Mucosa of descending colon (tissue), 3 donors: Measurements from ENCODE around the gene SNX9. TPM values are rescaled to one million over a fixed set of nuclear protein-coding genes. Genes with fewer than 3 reads are reported as not detected.
"Not testable (repeated sequence)": the region's sequence is repeated elsewhere in the genome, so short reads cannot be mapped to it uniquely, and the experiment has no call there.

Experiments
- ATAC-seq: fragments of 200-7000 bp; cut with Tn5 transposase; one replicate; pipeline ENCODE4 v1.9.1; 2020; ENCODE audit warnings: mild to moderate bottlenecking, moderate library complexity
- DNase-seq, 3 donors: peaks; one replicate each; pipeline ENCODE4 v3.0.0-alpha.2; 2020
- H3K36me3 ChIP-seq: fragments of 200-600 bp; one replicate; pipeline ENCODE4 v1.8.0; 2021; ENCODE audit warnings: low read depth, mild to moderate bottlenecking
- H3K4me1 ChIP-seq: fragments of 200-600 bp; one replicate; pipeline ENCODE4 v1.8.0; 2021; ENCODE audit warnings: low read depth, mild to moderate bottlenecking
- H3K4me3 ChIP-seq: fragments of 200-600 bp; one replicate; pipeline ENCODE4 v1.8.0; 2021; ENCODE audit warnings: mild to moderate bottlenecking
- H3K9me3 ChIP-seq: fragments of 200-600 bp; one replicate; pipeline ENCODE4 v1.8.0; 2021; ENCODE audit warnings: mild to moderate bottlenecking
- intact Hi-C, 2 donors: fragments of 100-400 bp; cut with DNase I in 1 of 2; cut with micrococcal nuclease in 1 of 2; formaldehyde crosslinking; loops; one replicate each; pipeline versions ENCODE4 v1.11.0 to v1.11.1; 2022; cut with DNase I, micrococcal nuclease
- total RNA-seq, 3 donors: library from RNA; stranded (reverse); fragmentation: NEBNext Ultra II Directional in 2 of 3; extraction: Animal tissue kit (Norgen Biotek cat#: 25700) in 2 of 3; gene quantifications; one replicate each; pipeline versions ENCODE4 v1.2.1 to v1.2.4, GENCODE V29; 2021 to 2023
- TF ChIP-seq, protein P1 (sequence below): fragments of 200-600 bp; IDR thresholded peaks from one replicate; pipeline ENCODE4 v1.8.0; 2022; ENCODE audit warnings: antibody characterized with exemption, mild to moderate bottlenecking
- donor health status: DM: no; HTN: no; CAD: no; lungs with moderate emphysema.
- donor health status: DM: no; HTN: no; CAD: no.
- donor health status: DM: no; HTN: yes; CAD: no.

The SNX9 gene
- total RNA-seq, 3 donors from 2014 or later = 55.0 to 69.6 (median 68.0) TPM

DNA sequence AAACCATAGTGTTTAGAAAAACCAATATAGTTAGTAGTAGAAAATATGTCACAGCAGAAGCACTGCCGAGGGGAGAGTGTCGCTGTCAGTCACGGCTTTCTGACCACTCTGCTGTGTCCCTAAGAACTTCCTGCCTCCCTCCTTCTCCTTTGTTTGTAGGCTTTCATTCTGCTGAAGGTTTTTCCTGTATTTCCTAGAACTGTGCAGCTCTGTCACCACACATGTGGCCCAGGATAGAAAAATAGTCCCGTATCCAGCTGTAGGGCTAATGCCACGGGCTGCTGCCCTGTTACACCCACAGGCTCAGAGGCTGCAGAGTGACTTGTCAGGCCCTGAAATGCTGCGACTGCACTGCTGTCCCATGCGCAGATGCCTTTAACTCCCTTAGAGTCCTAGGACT lies 106.0 kb downstream of the SNX9 start:
- ATAC-seq (no peak), DNase-seq (no peak)
- no peaks in the 10 kb centered on the region for H3K9me3 ChIP-seq
- intact Hi-C loops = no loop called here
- H3K4me3 ChIP-seq = no peak overlapping the region
- H3K4me1 ChIP-seq = no peaks in the 10 kb centered on the region
- TF ChIP-seq, protein P1, sequence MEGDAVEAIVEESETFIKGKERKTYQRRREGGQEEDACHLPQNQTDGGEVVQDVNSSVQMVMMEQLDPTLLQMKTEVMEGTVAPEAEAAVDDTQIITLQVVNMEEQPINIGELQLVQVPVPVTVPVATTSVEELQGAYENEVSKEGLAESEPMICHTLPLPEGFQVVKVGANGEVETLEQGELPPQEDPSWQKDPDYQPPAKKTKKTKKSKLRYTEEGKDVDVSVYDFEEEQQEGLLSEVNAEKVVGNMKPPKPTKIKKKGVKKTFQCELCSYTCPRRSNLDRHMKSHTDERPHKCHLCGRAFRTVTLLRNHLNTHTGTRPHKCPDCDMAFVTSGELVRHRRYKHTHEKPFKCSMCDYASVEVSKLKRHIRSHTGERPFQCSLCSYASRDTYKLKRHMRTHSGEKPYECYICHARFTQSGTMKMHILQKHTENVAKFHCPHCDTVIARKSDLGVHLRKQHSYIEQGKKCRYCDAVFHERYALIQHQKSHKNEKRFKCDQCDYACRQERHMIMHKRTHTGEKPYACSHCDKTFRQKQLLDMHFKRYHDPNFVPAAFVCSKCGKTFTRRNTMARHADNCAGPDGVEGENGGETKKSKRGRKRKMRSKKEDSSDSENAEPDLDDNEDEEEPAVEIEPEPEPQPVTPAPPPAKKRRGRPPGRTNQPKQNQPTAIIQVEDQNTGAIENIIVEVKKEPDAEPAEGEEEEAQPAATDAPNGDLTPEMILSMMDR = no peak
- no peaks in the 10 kb centered on the region for H3K36me3 ChIP-seq

DNA sequence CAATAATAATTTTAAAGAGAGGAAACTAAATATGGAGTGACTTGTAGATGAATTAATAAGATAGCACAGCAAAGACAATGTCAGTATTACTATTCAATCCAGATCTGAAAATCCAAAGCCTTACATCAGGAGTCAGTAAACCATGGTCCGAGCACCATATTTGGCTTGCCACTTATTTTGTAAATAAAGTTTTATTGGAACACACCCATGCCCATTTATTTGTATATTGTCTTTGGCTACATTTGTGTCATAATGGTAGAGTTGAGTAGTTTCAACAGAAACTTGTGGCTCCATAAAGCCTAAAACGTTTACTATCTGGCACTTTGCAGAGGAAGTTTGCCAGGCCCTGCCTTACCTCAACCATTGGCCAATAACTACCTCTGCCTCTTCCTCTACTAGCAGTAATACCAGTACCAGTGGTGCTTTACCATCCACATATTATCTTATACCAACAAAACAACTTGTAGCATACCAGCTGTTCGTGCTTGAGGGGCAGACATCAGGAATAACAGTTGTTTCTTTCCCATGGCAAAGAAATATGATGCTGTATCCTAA lies 106.8 kb downstream of the SNX9 start:
- Histone ChIP-seq H3K4me1 (no peaks in the 10 kb centered on the region), H3K36me3 (no peaks in the 10 kb centered on the region), H3K4me3 (no peak overlapping the region), H3K9me3 (no peaks in the 10 kb centered on the region)
- peak; percentile 73 for ATAC-seq
- TF ChIP-seq, protein P1 = no peak
- intact Hi-C loops = no loop called here
- no peak for DNase-seq

DNA sequence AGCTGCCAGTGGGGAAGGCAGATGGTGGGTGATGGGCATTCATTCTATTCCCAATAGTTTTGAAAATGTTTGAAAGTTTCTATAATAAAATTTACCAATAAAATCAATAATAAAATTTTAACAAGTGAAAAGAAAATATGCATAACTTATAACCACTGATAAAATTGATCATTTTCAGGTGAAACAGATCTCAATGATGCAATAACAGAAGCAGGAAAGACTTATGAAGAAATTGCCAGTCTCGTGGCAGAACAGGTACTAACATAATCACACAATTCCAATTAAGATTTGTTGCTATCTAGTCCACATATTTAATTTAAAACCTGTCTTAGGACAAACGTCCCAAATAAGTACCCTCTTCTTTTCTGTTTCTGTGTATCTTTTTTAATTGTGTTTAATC lies 112.7 kb downstream of the SNX9 start:
- TF ChIP-seq, protein P1 = no peak
- intact Hi-C loops = no loop called here
- Histone ChIP-seq H3K9me3 (no peaks in the 10 kb centered on the region), H3K36me3 (no peaks in the 10 kb centered on the region), H3K4me3 (no peak overlapping the region), H3K4me1 (no peaks in the 10 kb centered on the region)
- DNase-seq = no peak
- ATAC-seq = no peak

DNA sequence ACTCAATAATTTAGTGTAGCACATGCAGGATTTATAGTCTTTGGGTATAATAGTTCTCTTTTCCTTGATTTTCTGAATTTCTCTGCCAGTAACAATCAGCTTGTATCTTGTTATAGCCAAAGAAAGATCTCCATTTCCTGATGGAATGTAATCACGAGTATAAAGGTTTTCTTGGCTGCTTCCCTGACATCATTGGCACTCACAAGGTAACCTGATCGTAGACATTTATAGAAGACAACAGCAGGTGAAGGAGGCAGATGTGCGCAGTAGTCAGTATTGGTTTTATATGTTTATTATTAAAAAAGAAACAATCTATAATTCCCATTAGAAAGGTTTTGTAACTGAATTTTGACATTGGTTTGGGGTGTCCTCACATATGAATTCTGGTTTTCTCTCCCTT lies 114.3 kb downstream of the SNX9 start:
- no peaks in the 10 kb centered on the region for H3K9me3 ChIP-seq
- TF ChIP-seq, protein P1 = no peak
- ATAC-seq = no peak
- H3K4me3 ChIP-seq = no peak overlapping the region
- no peaks in the 10 kb centered on the region for H3K4me1 ChIP-seq
- no peaks in the 10 kb centered on the region for H3K36me3 ChIP-seq
- no peak for DNase-seq
- intact Hi-C loops = no loop called here

DNA sequence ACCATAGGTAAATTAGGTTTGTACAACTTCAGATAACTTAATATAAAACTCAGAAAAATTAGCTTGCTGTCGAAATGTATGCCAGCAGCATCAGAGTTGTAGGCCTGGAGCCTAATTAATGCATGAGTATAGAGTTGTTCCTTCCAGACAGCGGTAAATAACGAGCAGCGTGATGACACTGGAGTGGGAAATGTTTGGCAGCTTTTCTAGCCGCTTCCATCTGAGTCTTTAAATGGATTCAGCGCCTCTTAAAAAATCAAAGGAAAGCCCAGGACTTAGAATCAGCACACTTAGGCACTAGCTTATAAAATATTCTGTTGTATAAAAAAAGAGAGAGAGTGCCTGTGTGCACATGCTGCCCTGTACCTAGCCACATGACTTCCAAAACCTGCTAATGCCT lies 114.9 kb downstream of the SNX9 start:
- no peaks in the 10 kb centered on the region for H3K4me1 ChIP-seq
- H3K4me3 ChIP-seq = no peak overlapping the region
- DNase-seq (no peak), ATAC-seq (no peak)
- H3K9me3 ChIP-seq = no peaks in the 10 kb centered on the region
- TF ChIP-seq, protein P1 = no peak
- intact Hi-C loops = no loop called here
- H3K36me3 ChIP-seq = no peaks in the 10 kb centered on the region

DNA sequence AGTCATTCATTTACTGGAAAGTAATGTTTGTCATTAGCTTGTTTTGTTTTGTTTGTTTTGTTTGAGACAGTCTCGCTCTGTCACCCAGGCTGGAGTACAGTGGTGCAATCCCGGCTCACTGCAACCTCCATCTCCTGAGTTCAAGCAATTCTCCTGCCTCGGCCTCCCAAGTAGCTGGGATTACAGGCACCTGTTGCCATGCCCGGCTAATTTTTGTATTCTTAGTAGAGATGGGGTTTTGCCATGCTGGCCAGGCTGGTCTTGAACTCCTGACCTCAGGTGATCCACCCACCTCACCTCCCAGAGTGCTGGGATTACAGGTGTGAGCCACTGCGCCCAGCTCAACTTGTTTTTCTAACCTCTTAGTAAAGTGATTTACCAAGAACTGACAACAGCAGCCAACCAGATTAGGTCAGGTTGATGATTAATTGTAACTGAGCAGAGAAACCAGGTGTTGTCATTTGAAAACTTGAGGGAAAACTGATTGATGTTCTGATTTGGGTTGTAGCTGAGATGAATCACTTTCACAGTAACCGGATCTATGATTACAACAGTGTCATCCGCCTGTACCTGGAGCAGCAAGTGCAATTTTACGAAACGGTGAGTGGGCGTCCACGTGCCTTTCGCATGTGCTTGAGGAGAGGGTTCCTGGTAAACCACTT lies 117.5 kb downstream of the SNX9 start:
- H3K36me3 ChIP-seq, DNase-seq, H3K4me1 ChIP-seq, H3K9me3 ChIP-seq, intact Hi-C loops, H3K4me3 ChIP-seq: not testable (repeated sequence)
- peak; percentile 72 for ATAC-seq
